IMR-90 (cell line): Measurements from ENCODE around the gene PRKAG2.

Source experiments
- BHLHE40 ChIP-seq: fragments of 150-350 bp; IDR thresholded peaks from 2 replicates; pipeline ENCODE4 v1.6.1; 2016; ENCODE audit warnings: mild to moderate bottlenecking, low read depth, low read length
- CEBPB ChIP-seq: IDR thresholded peaks from 2 replicates; pipeline ENCODE4 v1.6.1; 2012; ENCODE audit warnings: low read depth, low read length, improper control_type of control experiment
- CHD1 ChIP-seq: IDR thresholded peaks from 2 replicates; pipeline ENCODE4 v1.6.1; 2012; ENCODE audit warnings: low read depth, low read length, improper control_type of control experiment
- FOS ChIP-seq: fragments of 150-350 bp; IDR thresholded peaks from 2 replicates; pipeline ENCODE4 v1.6.1; 2016; ENCODE audit warnings: low read depth, low read length
- MAFK ChIP-seq: IDR thresholded peaks from 2 replicates; pipeline ENCODE4 v1.6.1; 2012; ENCODE audit warnings: low read depth, low read length, improper control_type of control experiment
- MAZ ChIP-seq: IDR thresholded peaks from 2 replicates; pipeline ENCODE4 v1.6.1; 2012; ENCODE audit warnings: low read depth, mild to moderate bottlenecking, low read length, improper control_type of control experiment, moderate library complexity, borderline replicate concordance
- MXI1 ChIP-seq: IDR thresholded peaks from 2 replicates; pipeline ENCODE4 v1.6.1; 2012; ENCODE audit warnings: low read depth, mild to moderate bottlenecking, low read length, moderate library complexity, borderline replicate concordance
- POLR2A ChIP-seq: IDR thresholded peaks from 2 replicates; pipeline ENCODE4 v1.6.1; 2012; ENCODE audit warnings: mild to moderate bottlenecking, low read depth, low read length
- RAD21 ChIP-seq: IDR thresholded peaks from 2 replicates; pipeline ENCODE4 v1.6.1; 2012; ENCODE audit warnings: low read length, improper control_type of control experiment
- RFX5 ChIP-seq: IDR thresholded peaks from 2 replicates; pipeline ENCODE4 v1.8.0; 2012; ENCODE audit warnings: low read depth, mild to moderate bottlenecking, low read length, moderate library complexity
- SMC3 ChIP-seq: fragments of 150-350 bp; IDR thresholded peaks from 2 replicates; pipeline ENCODE4 v1.6.1; 2016; ENCODE audit warnings: low read depth, mild to moderate bottlenecking, antibody characterized with exemption, low read length, moderate library complexity
- TF ChIP-seq, protein P1 (sequence below): conservative IDR thresholded peaks from 2 replicates; pipeline ENCODE4 v1.5.1; 2012; ENCODE audit warnings: mild to moderate bottlenecking, low read depth, low read length, improper control_type of control experiment
- TF ChIP-seq, protein P2 (sequence below): fragments of 150-350 bp; IDR thresholded peaks from 2 replicates; pipeline ENCODE4 v1.6.1; 2017; ENCODE audit warnings: mild to moderate bottlenecking, antibody characterized with exemption, low read length, low read depth

DNA sequence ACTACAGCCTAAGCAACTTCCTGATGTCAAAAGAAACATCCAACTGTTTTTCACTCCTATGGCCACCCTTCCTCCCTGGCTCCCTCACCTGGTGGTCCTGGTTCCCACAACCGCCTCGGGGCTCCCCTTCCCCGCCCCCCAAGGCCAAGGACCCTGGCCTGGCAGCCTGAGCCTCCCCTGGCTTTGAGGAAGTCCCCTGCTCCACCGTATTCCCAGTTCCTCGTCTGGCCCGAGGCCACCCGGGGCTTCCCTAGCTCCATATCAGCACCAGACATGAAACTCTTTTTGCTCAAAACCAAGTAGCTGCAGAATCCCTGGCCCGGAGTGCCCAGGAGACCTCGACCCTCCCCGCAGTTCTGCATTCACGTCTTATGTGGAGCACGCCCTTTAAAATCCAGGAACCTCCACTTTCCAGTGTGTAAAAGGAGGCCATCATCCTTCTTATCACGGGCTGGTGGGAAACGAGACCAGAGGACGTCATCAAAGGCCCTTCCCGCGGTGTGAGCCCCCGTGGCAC lies 82.9 kb downstream of the PRKAG2 start:
- TF ChIP-seq CEBPB (no peak), RAD21 (no peak), POLR2A (no peak), MXI1 (no peak), RFX5 (no peak), MAZ (no peak), CHD1 (no peak), BHLHE40 (no peak), MAFK (no peak), SMC3 (no peak), FOS (no peak)
- TF ChIP-seq, protein P1, sequence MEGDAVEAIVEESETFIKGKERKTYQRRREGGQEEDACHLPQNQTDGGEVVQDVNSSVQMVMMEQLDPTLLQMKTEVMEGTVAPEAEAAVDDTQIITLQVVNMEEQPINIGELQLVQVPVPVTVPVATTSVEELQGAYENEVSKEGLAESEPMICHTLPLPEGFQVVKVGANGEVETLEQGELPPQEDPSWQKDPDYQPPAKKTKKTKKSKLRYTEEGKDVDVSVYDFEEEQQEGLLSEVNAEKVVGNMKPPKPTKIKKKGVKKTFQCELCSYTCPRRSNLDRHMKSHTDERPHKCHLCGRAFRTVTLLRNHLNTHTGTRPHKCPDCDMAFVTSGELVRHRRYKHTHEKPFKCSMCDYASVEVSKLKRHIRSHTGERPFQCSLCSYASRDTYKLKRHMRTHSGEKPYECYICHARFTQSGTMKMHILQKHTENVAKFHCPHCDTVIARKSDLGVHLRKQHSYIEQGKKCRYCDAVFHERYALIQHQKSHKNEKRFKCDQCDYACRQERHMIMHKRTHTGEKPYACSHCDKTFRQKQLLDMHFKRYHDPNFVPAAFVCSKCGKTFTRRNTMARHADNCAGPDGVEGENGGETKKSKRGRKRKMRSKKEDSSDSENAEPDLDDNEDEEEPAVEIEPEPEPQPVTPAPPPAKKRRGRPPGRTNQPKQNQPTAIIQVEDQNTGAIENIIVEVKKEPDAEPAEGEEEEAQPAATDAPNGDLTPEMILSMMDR: no peak
- TF ChIP-seq, protein P2, sequence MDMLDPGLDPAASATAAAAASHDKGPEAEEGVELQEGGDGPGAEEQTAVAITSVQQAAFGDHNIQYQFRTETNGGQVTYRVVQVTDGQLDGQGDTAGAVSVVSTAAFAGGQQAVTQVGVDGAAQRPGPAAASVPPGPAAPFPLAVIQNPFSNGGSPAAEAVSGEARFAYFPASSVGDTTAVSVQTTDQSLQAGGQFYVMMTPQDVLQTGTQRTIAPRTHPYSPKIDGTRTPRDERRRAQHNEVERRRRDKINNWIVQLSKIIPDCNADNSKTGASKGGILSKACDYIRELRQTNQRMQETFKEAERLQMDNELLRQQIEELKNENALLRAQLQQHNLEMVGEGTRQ: no peak
